Stimulated activated CD4-positive, alpha-beta T cell treated with anti-CD3 and anti-CD28 coated beads, Interleukin-4, amount 100 ng/mL, for 4 hours (primary cell): ENCODE data around the gene TRPV6.

ENCODE experiments used
- DNase-seq, 2 experiments: peaks; one replicate each; pipeline ENCODE4 v3.0.0-alpha.2; 2020

Gene TRPV6

GRCh38 chr7:142847353-142847752 lies 38.2 kb downstream of the TRPV6 start:
- no peak for DNase-seq

- DNase-seq = no peak
These were observed 43.2 kb downstream of the TRPV6 start for GRCh38 chr7:142842251-142842766.

GRCh38 chr7:142838461-142839213 lies 46.9 kb downstream of the TRPV6 start:
- no peak for DNase-seq

GRCh38 chr7:142836426-142836825 lies 49.1 kb downstream of the TRPV6 start:
- DNase-seq = no peak

GRCh38 chr7:142835487-142835886 lies 50.1 kb downstream of the TRPV6 start:
- no peak for DNase-seq

- no peak for DNase-seq
These were observed 52.1 kb downstream of the TRPV6 start for GRCh38 chr7:142833174-142834048.

GRCh38 chr7:142832417-142832816 lies 53.1 kb downstream of the TRPV6 start:
- no peak for DNase-seq

- no peak for DNase-seq
These were observed 57.5 kb downstream of the TRPV6 start for GRCh38 chr7:142827951-142828500.

- no peak for DNase-seq
These were observed 62.8 kb downstream of the TRPV6 start for GRCh38 chr7:142822714-142823113.
